Mesothelial cell of epicardium (in vitro differentiated cells): Measurements from ENCODE around the gene TSHZ2. TPM values are rescaled to one million over a fixed set of nuclear protein-coding genes. Genes with fewer than 3 reads are reported as not detected.
"Not testable (repeated sequence)": the region's sequence is repeated elsewhere in the genome, so short reads cannot be mapped to it uniquely, and the experiment has no call there.

ENCODE experiments used
- DNase-seq, 2 experiments: peaks; one replicate each; pipeline ENCODE4 v3.0.0; 2021; ENCODE audit warnings: low spot score in 2 of 2; ENCODE audit not compliant: unreplicated experiment in 2 of 2
- H3K27ac Mint-ChIP-seq: 2 replicates; pipeline ENCODE4 v1.8.0; 2021; ENCODE audit warnings: mixed read lengths
- H3K27me3 Mint-ChIP-seq: 2 replicates; pipeline ENCODE4 v1.8.0; 2021; ENCODE audit warnings: low read depth, mixed read lengths
- H3K36me3 Mint-ChIP-seq: 2 replicates; pipeline ENCODE4 v1.8.0; 2021; ENCODE audit warnings: mixed read lengths
- H3K4me1 Mint-ChIP-seq: 2 replicates; pipeline ENCODE4 v1.8.0; 2021; ENCODE audit warnings: mixed read lengths
- H3K4me3 Mint-ChIP-seq: 2 replicates; pipeline ENCODE4 v1.8.0; 2021; ENCODE audit warnings: mild to moderate bottlenecking, moderate library complexity, mixed read lengths
- H3K9me3 Mint-ChIP-seq: 2 replicates; pipeline ENCODE4 v1.8.0; 2021; ENCODE audit warnings: mixed read lengths
- CTCF ChIP-seq: fragments of 200-600 bp; sonication (generic); IDR thresholded peaks from one replicate; pipeline ENCODE4 v1.5.0; 2021; ENCODE audit warnings: antibody characterized with exemption; ENCODE audit not compliant: unreplicated experiment
- total RNA-seq: library from RNA; stranded (reverse); gene quantifications from 3 replicates; pipeline ENCODE4 v1.2.1, GENCODE V29; 2021

The TSHZ2 gene
- total RNA-seq, 1 donor from 2014 or later = 28.8 TPM

- Mint-ChIP-seq H3K27me3 (no peaks in the 10 kb centered on the region), H3K27ac (no peak overlapping the region), H3K4me3 (no peak overlapping the region), H3K36me3 (peaks cover 1% of the 10 kb centered on the region), H3K9me3 (peaks cover 1% of the 10 kb centered on the region), H3K4me1 (peaks cover 5% of the 10 kb centered on the region)
- DNase-seq = no peak
- no peak for TF ChIP-seq CTCF
Observed at GRCh38 chr20:53362736-53363135, 390.6 kb downstream of the TSHZ2 start.

GRCh38 chr20:53364646-53365045 lies 392.5 kb downstream of the TSHZ2 start:
- TF ChIP-seq CTCF = no peak
- H3K4me1 Mint-ChIP-seq = peaks cover 6% of the 10 kb centered on the region
- no peak for DNase-seq
- H3K27me3 Mint-ChIP-seq = no peaks in the 10 kb centered on the region
- no peaks in the 10 kb centered on the region for H3K36me3 Mint-ChIP-seq
- no peak overlapping the region for H3K27ac Mint-ChIP-seq
- no peak overlapping the region for H3K4me3 Mint-ChIP-seq
- no peaks in the 10 kb centered on the region for H3K9me3 Mint-ChIP-seq

GRCh38 chr20:53365076-53365475 lies 392.9 kb downstream of the TSHZ2 start:
- H3K4me1 Mint-ChIP-seq = peaks cover 10% of the 10 kb centered on the region
- H3K4me3 Mint-ChIP-seq = no peak overlapping the region
- no peaks in the 10 kb centered on the region for H3K27me3 Mint-ChIP-seq
- DNase-seq = no peak
- H3K36me3 Mint-ChIP-seq = no peaks in the 10 kb centered on the region
- no peak for TF ChIP-seq CTCF
- H3K9me3 Mint-ChIP-seq = no peaks in the 10 kb centered on the region
- H3K27ac Mint-ChIP-seq = no peak overlapping the region

- TF ChIP-seq CTCF = no peak
- no peak overlapping the region for H3K27ac Mint-ChIP-seq
- no peak for DNase-seq
- no peaks in the 10 kb centered on the region for H3K27me3 Mint-ChIP-seq
- no peak overlapping the region for H3K4me3 Mint-ChIP-seq
- H3K9me3 Mint-ChIP-seq = no peaks in the 10 kb centered on the region
- H3K36me3 Mint-ChIP-seq = no peaks in the 10 kb centered on the region
- peaks cover 10% of the 10 kb centered on the region for H3K4me1 Mint-ChIP-seq
Observed at GRCh38 chr20:53365539-53366075, 393.4 kb downstream of the TSHZ2 start.

GRCh38 chr20:53366928-53367327 lies 394.8 kb downstream of the TSHZ2 start:
- not testable (repeated sequence) for H3K4me3 Mint-ChIP-seq, H3K27ac Mint-ChIP-seq, H3K36me3 Mint-ChIP-seq, H3K27me3 Mint-ChIP-seq, H3K4me1 Mint-ChIP-seq, DNase-seq, H3K9me3 Mint-ChIP-seq

GRCh38 chr20:53369871-53370270 lies 397.7 kb downstream of the TSHZ2 start:
- H3K9me3 Mint-ChIP-seq = peaks cover 9% of the 10 kb centered on the region
- peaks cover 8% of the 10 kb centered on the region for H3K4me1 Mint-ChIP-seq
- H3K27me3 Mint-ChIP-seq = no peaks in the 10 kb centered on the region
- TF ChIP-seq CTCF = no peak
- H3K27ac Mint-ChIP-seq = no peak overlapping the region
- H3K4me3 Mint-ChIP-seq = no peak overlapping the region
- DNase-seq = no peak
- no peaks in the 10 kb centered on the region for H3K36me3 Mint-ChIP-seq
